GM23248 (cell line): ENCODE data around the gene MRPL36. TPM values are rescaled to one million over a fixed set of nuclear protein-coding genes. Genes with fewer than 3 reads are reported as not detected.

ENCODE experiments used
- DNase-seq: peaks from one replicate; pipeline ENCODE4 v3.0.0-alpha.2; 2015
- H2AFZ ChIP-seq: fragments of 200-600 bp; sonication (generic); 2 replicates; pipeline ENCODE4 v1.6.1; 2016; ENCODE audit warnings: antibody characterized with exemption
- H3F3A ChIP-seq: fragments of 200-600 bp; sonication (generic); 2 replicates; pipeline ENCODE4 v1.6.1; 2016; ENCODE audit warnings: mild to moderate bottlenecking, antibody characterized with exemption, mixed run types; ENCODE audit not compliant: insufficient read depth
- H3K27ac ChIP-seq: fragments of 200-600 bp; sonication (generic); 2 replicates; pipeline ENCODE4 v1.5.1; 2016; ENCODE audit warnings: mild to moderate bottlenecking
- H3K27me3 ChIP-seq: fragments of 200-600 bp; sonication (generic); replicated peaks from 2 replicates; pipeline ENCODE4 v1.6.1; 2016; ENCODE audit warnings: mild to moderate bottlenecking; ENCODE audit not compliant: insufficient read depth
- H3K36me3 ChIP-seq: fragments of 200-600 bp; sonication (generic); 2 replicates; pipeline ENCODE4 v1.6.1; 2016; ENCODE audit warnings: low read depth, mild to moderate bottlenecking
- H3K4me1 ChIP-seq: fragments of 200-600 bp; sonication (generic); 2 replicates; pipeline ENCODE4 v1.6.1; 2016; ENCODE audit warnings: mild to moderate bottlenecking; ENCODE audit not compliant: insufficient read depth
- H3K4me2 ChIP-seq: fragments of 200-600 bp; sonication (generic); one replicate; pipeline ENCODE4 v1.6.1; 2016; ENCODE audit warnings: mild to moderate bottlenecking; ENCODE audit not compliant: unreplicated experiment
- H3K4me3 ChIP-seq: fragments of 200-600 bp; sonication (generic); 2 replicates; pipeline ENCODE4 v1.5.1; 2016; ENCODE audit warnings: mild to moderate bottlenecking
- H3K79me2 ChIP-seq: fragments of 200-600 bp; sonication (generic); 2 replicates; pipeline ENCODE4 v1.6.1; 2016; ENCODE audit warnings: mild to moderate bottlenecking; ENCODE audit not compliant: insufficient read depth
- H3K9ac ChIP-seq: fragments of 200-600 bp; sonication (generic); 2 replicates; pipeline ENCODE4 v1.6.1; 2016; ENCODE audit warnings: mild to moderate bottlenecking
- H3K9me2 ChIP-seq: fragments of 200-600 bp; sonication (generic); 2 replicates; pipeline ENCODE4 v1.6.1; 2016; ENCODE audit warnings: mixed run types, mild to moderate bottlenecking, moderate library complexity; ENCODE audit not compliant: insufficient read depth
- H3K9me3 ChIP-seq: fragments of 200-600 bp; sonication (generic); one replicate; pipeline ENCODE4 v1.6.1; 2017; ENCODE audit warnings: low read depth
- H4K20me1 ChIP-seq: fragments of 200-600 bp; sonication (generic); 2 replicates; pipeline ENCODE4 v1.6.0; 2016; ENCODE audit not compliant: insufficient read depth
- EZH2 ChIP-seq: fragments of 200-600 bp; sonication (generic); IDR thresholded peaks from 2 replicates; pipeline ENCODE4 v1.6.1; 2018; ENCODE audit warnings: antibody characterized with exemption, mild to moderate bottlenecking; ENCODE audit not compliant: insufficient read depth, poor library complexity, severe bottlenecking
- EZH2phosphoT487 ChIP-seq: fragments of 200-600 bp; sonication (generic); IDR thresholded peaks from 2 replicates; pipeline ENCODE4 v1.6.1; 2018; ENCODE audit warnings: antibody characterized with exemption, moderate library complexity, mild to moderate bottlenecking, low read depth; ENCODE audit not compliant: insufficient read depth
- WGBS, 2 experiments: methylation state at CpG; one replicate each; pipeline ENCODE4 v1.1.6; 2015 to 2017; ENCODE audit warnings: low lambda C conversion rate in 2 of 2, low coverage in 1 of 2; ENCODE audit errors: missing lambda C conversion rate in 2 of 2; 5-methylcytosine and 5-hydroxymethylcytosine counted together
- in situ Hi-C: fragments of 300-500 bp; cut with MboI; formaldehyde crosslinking; loops from 2 replicates; pipeline ENCODE4 v1.15.0; 2020
- polyA plus RNA-seq: library from polyadenylated mRNA; unstranded; fragments of >200 nt; fragmentation: Nextera tagmentation; extraction: Ambion mirVana; gene quantifications from 2 replicates; pipeline ENCODE4 v1.2.1, GENCODE V29; 2016
- total RNA-seq: library from RNA; depleted of rRNA; stranded (reverse); fragments of >200 nt; shearing (Covaris generic); gene quantifications from 2 replicates; pipeline ENCODE4 v1.2.3, GENCODE V29; 2014

Gene MRPL36
- total and polyA plus RNA-seq, 2 experiments from 2014 or later, result 30.9 to 140 TPM

DNA sequence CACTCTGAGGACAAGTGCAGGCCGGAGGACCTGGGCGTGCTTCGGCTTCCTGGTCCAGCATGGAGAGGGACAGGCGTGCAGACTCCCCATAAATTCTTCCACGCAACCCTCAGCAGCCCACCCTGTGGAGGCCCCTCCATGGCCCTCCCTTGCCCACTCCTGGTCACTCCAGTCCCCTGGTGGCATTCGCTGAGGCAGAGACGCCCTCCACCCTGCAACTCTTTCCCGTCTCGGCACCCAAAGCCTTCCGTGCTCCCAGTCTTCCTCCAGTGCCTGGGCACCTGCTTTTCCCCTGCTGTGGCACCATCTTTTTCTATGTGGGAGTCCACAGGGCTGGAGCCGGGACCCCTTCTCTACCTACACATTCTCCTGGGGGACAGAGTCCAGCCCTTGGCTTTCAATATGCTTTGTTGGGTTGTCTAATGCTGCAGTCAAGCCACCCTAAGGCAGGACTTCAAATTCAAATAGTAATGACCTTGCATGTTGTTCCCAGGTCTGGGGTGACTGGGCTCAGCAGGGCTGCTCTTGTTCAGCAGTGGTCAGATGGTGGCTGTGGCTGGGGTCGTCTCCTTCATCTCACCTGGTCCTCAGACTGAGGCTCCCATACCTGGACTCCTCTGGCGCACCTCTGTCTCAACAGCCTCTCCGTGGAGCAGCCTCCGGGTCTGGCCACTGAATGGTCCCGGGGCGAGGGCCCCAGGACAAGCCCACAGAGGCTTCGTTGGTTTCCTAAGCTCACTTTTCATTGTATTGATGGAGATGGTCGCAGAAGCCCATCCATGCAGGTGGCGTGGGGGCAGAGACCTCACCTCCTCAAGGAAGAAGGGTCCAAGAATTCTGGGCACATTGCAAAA, 15.2 kb downstream of the MRPL36 start:
- in situ Hi-C loops, result no loop called here
- Histone ChIP-seq H3K27me3 (no peaks in the 10 kb centered on the region), H3K9me2 (no peaks in the 10 kb centered on the region), H3K4me2 (no peak overlapping the region), H3K4me3 (no peak overlapping the region), H4K20me1 (no peaks in the 10 kb centered on the region), H3F3A (peaks cover 4% of the 10 kb centered on the region; the same call in 1 of the 2 replicates), H3K27ac (no peak overlapping the region), H2AFZ (no peak overlapping the region), H3K4me1 (0 out of 2 replicates have a peak, but pooled peaks cover 3% of the 10 kb centered on the region), H3K9ac (no peak overlapping the region), H3K79me2 (no peaks in the 10 kb centered on the region), H3K36me3 (no peaks in the 10 kb centered on the region), H3K9me3 (no peaks in the 10 kb centered on the region)
- DNase-seq, result no peak
- WGBS, 2 experiments, result 80 to 81% methylated on average over 19 to 20 of the region's 20 CpGs
- TF ChIP-seq EZH2 (no peak), EZH2phosphoT487 (no peak)

DNA sequence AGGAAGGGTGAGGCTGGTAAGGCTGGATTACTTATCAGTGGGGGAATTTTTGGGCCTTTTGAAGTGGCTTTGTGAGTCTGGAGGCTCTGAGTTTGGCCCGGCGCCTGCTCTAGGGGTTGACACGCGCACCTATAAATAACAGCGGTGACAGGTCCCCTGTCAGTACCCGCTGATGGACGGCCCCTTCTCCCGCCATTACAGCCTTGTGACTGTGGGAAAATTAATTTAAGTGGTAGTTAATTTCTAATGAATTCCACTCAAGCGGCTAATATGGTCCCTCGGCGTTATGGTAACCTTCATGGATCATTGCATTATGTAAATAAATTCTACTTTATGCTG, 16.5 kb downstream of the MRPL36 start:
- no peaks in the 10 kb centered on the region for H3K4me1 ChIP-seq
- no peaks in the 10 kb centered on the region for H4K20me1 ChIP-seq
- H3K27me3 ChIP-seq, result no peaks in the 10 kb centered on the region
- H3K9me2 ChIP-seq, result no peaks in the 10 kb centered on the region
- H3K9ac ChIP-seq, result no peak overlapping the region
- H3K4me3 ChIP-seq, result no peak overlapping the region
- no peaks in the 10 kb centered on the region for H3F3A ChIP-seq
- TF ChIP-seq EZH2phosphoT487 (no peak), EZH2 (no peak)
- no peak overlapping the region for H3K27ac ChIP-seq
- H3K9me3 ChIP-seq, result no peaks in the 10 kb centered on the region
- no peak for DNase-seq
- in situ Hi-C loops, result no loop called here
- WGBS, 2 experiments, result 46 to 52% methylated on average over 11 of the region's 11 CpGs
- H2AFZ ChIP-seq, result no peak overlapping the region
- H3K4me2 ChIP-seq, result no peak overlapping the region
- H3K79me2 ChIP-seq, result no peaks in the 10 kb centered on the region
- no peaks in the 10 kb centered on the region for H3K36me3 ChIP-seq

DNA sequence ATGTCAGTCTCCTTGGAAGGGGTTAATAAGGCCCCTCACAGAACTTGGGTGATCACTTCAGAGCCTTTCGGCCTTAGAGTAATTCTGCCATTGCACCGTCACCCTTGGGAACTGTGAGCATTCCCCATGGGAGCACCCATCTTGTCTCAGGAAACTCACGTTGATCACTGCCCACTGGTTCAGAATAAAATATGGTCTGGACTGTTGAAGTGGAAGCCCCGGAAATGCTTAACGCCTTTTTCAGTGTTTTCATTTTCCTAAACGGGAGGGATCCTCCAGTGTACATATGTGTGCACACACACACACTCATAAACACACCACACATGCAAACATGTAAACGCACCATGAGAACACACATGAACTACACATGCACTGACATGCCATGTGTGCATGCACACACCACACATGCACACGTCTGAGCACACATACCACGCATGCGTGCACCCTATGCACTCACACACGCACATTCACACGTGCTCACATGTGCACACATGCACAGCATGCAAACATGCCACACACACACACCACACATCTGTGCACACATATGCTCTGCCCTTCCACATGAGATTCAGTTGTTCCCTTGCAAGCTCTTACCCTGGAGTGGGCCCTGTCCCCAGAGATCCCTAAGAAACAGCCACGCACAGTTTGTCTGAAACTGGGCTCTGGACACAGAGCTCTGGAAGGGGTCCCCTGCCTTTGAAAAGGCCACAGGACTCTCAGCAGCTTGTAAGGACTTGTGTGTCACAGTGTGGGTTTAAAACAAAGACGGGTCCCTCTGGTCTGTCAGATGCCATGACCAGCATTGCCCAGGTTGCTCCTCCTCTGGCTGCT, 17.0 kb downstream of the MRPL36 start:
- no peak overlapping the region for H2AFZ ChIP-seq
- no peak overlapping the region for H3K4me3 ChIP-seq
- H3K27me3 ChIP-seq, result no peaks in the 10 kb centered on the region
- no peaks in the 10 kb centered on the region for H3K79me2 ChIP-seq
- DNase-seq, result no peak
- H3K9me3 ChIP-seq, result no peaks in the 10 kb centered on the region
- no peaks in the 10 kb centered on the region for H3K36me3 ChIP-seq
- H3K9me2 ChIP-seq, result no peaks in the 10 kb centered on the region
- H3K4me2 ChIP-seq, result no peak overlapping the region
- H3K27ac ChIP-seq, result no peak overlapping the region
- no peak overlapping the region for H3K9ac ChIP-seq
- H4K20me1 ChIP-seq, result no peaks in the 10 kb centered on the region
- TF ChIP-seq EZH2, result no peak
- no peak for TF ChIP-seq EZH2phosphoT487
- WGBS, 2 experiments, result 67 to 68% methylated on average over 14 of the region's 14 CpGs
- H3F3A ChIP-seq, result no peaks in the 10 kb centered on the region
- no peaks in the 10 kb centered on the region for H3K4me1 ChIP-seq
- in situ Hi-C loops, result no loop called here

DNA sequence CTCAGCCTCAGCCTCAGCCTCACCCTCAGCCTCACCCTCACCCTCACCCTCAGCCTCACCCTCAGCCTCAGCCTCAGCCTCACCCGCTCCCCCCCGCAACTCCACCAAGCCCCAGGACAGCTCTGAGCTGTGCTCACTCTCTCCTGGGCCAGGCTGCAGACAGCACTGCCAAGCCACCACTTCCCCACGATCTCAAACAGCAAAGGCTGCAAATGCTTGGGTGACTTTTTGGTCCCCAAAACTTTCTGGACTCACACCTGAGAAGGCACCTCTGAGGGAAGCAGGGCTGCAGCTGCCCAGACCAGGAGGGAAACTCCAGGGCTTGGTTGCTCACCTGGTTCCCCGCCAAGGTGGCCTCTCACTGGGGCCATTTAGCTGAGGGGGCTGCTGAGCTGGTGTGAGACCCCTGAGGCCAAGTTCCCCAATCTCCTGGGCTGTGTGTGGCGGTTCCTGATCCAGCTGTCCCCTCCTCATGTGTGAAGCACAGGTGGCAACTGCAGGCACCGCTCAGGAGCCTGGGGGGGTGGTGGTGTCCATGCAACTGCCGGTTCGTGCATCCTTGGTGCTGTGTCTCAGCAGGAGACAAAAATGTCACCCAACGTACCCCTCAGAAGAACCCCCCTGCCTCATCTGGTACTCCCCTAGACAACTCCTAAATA, 17.8 kb downstream of the MRPL36 start:
- H3F3A ChIP-seq, result no peaks in the 10 kb centered on the region
- no peaks in the 10 kb centered on the region for H3K36me3 ChIP-seq
- H3K9ac ChIP-seq, result no peak overlapping the region
- H3K27ac ChIP-seq, result no peak overlapping the region
- TF ChIP-seq EZH2phosphoT487, result no peak
- TF ChIP-seq EZH2, result no peak
- no peaks in the 10 kb centered on the region for H4K20me1 ChIP-seq
- H3K27me3 ChIP-seq, result no peaks in the 10 kb centered on the region
- no peaks in the 10 kb centered on the region for H3K9me3 ChIP-seq
- H3K4me2 ChIP-seq, result no peak overlapping the region
- H3K4me1 ChIP-seq, result no peaks in the 10 kb centered on the region
- H3K79me2 ChIP-seq, result no peaks in the 10 kb centered on the region
- H3K4me3 ChIP-seq, result no peak overlapping the region
- in situ Hi-C loops, result no loop called here
- H2AFZ ChIP-seq, result no peak overlapping the region
- no peak for DNase-seq
- no peaks in the 10 kb centered on the region for H3K9me2 ChIP-seq
- WGBS, 2 experiments, result 68 to 73% methylated on average over 9 of the region's 9 CpGs
